Measurements from ENCODE around the gene TRIM60.
"Not testable (repeated sequence)": the region's sequence is repeated elsewhere in the genome, so short reads cannot be mapped to it uniquely, and the experiment has no call there.

Gene TRIM60

DNA sequence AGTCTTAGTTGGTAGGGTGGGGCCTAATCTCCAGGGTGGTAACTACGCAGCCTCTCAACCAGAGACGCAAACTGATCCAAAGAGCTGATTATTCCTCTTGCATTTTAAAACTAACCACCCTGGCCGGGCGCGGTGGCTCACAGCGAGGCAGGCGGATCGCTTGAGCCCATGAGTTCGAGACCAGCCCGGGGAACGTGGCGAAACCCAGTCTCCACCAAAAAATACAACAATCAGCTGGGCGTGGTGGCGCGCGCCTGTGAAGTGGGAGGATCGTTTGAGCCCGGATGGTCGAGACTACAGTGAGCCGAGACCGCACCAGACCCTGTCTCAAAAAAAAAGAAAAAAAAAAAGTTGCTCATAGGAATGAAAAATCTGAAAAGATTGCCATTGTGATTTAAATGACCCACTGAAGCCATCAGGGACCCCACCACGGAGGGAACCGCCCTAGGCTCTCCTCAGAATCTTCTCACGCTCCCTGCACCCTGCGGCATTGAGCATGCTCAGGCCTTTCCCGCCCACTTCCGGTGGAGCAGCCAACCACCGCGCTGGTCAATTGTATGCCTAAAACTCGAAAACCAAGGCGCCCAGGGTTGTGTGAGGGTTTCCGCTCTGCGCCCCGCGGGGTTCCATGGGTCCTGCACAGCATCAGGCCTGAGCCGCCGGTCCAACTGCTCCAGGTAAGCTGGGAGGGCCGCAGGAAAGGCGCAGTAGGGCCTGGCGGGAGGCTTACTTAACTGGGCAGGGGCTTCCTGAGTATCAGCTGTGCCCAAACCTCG is at the start of gene TRIM60:
Gene TRIM60 (plus strand): TSS at position 564 of the 776 bp plus-strand sequence. CDS start 8,074 bp downstream, outside the sequence.
- no peak within 1 kb of the TSS for H3K4me3 ChIP-seq (ENCODE audit: low read length)
- TF ChIP-seq CTCF (conservative IDR thresholded peaks at IDR 0.05; ENCODE audit: low read length) = no peak
- DNase-seq (ENCODE audit: low read depth) = no peak

- TF ChIP-seq CTCF (conservative IDR thresholded peaks at IDR 0.05; ENCODE audit: low read length) = no peak
- no peak overlapping the region for H3K4me3 ChIP-seq (ENCODE audit: low read length)
- no peak for DNase-seq (ENCODE audit: low read depth)
Observed at GRCh38 chr4:164989471-164989870, 42.3 kb upstream of the TRIM60 start.

- not testable (repeated sequence) for DNase-seq (ENCODE audit: low read depth); H3K4me3 ChIP-seq (ENCODE audit: low read length)
Observed at GRCh38 chr4:164990786-164991185, 41.0 kb upstream of the TRIM60 start.

DNA sequence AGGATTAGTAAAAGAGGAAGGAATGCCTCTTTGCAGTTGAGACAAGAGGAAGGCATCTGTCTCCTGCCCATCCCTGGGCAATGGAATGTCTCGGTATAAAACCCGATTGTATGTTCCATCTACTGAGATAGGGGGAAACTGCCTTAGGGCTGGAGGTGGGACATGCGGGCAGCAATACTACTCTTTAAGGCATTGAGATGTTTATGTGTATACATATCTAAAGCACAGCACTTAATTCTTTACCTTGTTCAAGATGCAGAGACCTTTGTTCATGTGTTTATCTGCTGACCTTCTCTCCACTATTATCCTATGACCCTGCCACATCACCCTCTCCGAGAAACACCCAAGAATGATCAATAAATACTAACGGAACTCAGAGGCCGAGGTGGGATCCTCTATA is 35.7 kb upstream of the TRIM60 start:
- DNase-seq (ENCODE audit: low read depth); H3K4me3 ChIP-seq (ENCODE audit: low read length): not testable (repeated sequence)

DNA sequence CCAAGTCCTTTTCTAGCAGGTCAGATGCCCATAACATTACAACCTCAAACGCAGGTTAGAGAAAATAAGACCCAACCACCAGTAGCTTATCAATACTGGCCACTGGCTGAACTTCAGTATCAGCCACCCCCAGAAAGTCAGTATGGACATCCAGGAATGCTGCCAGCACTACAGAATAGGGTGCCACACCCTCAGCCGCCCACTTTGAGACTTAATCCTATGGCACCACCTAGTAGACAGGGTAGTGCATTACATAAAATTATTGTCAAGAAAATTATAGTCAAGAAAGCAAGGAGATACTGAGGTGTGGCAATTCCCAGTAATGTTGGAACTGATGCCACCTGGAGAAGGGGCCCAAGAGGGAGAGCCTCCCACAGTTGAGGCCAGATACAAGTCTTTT is 34.5 kb upstream of the TRIM60 start:
- TF ChIP-seq CTCF (conservative IDR thresholded peaks at IDR 0.05; ENCODE audit: low read length) = peak; percentile 38
- DNase-seq (ENCODE audit: low read depth) = no peak
- H3K4me3 ChIP-seq (ENCODE audit: low read length) = no peak overlapping the region

- no peak overlapping the region for H3K4me3 ChIP-seq (ENCODE audit: low read length)
- TF ChIP-seq CTCF (conservative IDR thresholded peaks at IDR 0.05; ENCODE audit: low read length) = no peak
- no peak for DNase-seq (ENCODE audit: low read depth)
Observed at GRCh38 chr4:164997941-164998340, 33.9 kb upstream of the TRIM60 start.

- not testable (repeated sequence) for H3K4me3 ChIP-seq (ENCODE audit: low read length); DNase-seq (ENCODE audit: low read depth)
Observed at GRCh38 chr4:164998526-164999080, 33.2 kb upstream of the TRIM60 start.

DNA sequence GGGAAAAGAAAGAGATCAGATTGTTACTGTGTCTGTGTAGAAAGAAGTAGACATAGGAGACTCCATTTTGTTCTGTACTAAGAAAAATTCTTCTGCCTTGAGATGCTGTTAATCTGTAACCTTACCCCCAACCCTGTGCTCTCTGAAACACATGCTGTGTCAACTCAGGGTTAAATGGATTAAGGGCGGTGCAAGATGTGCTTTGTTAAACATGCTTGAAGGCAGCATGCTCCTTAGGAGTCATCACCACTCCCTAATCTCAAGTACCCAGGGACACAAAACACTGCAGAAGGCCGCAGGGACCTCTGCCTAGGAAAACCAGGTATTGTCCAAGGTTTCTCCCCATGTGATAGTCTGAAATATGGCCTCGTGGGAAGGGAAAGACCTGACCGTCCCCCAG is 29.8 kb upstream of the TRIM60 start:
- H3K4me3 ChIP-seq (ENCODE audit: low read length); DNase-seq (ENCODE audit: low read depth): not testable (repeated sequence)

GRCh38 chr4:165005352-165005925 is 26.4 kb upstream of the TRIM60 start:
- no peak for TF ChIP-seq CTCF (conservative IDR thresholded peaks at IDR 0.05; ENCODE audit: low read length)
- DNase-seq (ENCODE audit: low read depth) = no peak
- no peak overlapping the region for H3K4me3 ChIP-seq (ENCODE audit: low read length)
